Measurements from ENCODE around the gene KDR. TPM values are rescaled to one million over a fixed set of nuclear protein-coding genes. Genes with fewer than 3 reads are reported as not detected.

KDR gene
- total RNA-seq, 2 donors from 2014 or later, result 32.5 to 52.9 TPM

GRCh38 chr4:55127521-55127920, 2.1 kb upstream of the KDR start:
- no peak overlapping the region for H3K4me3 ChIP-seq
- no peak for DNase-seq (ENCODE audit: low spot score)
- peaks cover 0 to 16% of the 10 kb centered on the region in 2 donors for H3K4me1 ChIP-seq
- H3K27me3 ChIP-seq, result no peaks in the 10 kb centered on the region
- no peaks in the 10 kb centered on the region for H3K9me3 ChIP-seq
- H3K36me3 ChIP-seq, result no peaks in the 10 kb centered on the region
- TF ChIP-seq, protein P1, sequence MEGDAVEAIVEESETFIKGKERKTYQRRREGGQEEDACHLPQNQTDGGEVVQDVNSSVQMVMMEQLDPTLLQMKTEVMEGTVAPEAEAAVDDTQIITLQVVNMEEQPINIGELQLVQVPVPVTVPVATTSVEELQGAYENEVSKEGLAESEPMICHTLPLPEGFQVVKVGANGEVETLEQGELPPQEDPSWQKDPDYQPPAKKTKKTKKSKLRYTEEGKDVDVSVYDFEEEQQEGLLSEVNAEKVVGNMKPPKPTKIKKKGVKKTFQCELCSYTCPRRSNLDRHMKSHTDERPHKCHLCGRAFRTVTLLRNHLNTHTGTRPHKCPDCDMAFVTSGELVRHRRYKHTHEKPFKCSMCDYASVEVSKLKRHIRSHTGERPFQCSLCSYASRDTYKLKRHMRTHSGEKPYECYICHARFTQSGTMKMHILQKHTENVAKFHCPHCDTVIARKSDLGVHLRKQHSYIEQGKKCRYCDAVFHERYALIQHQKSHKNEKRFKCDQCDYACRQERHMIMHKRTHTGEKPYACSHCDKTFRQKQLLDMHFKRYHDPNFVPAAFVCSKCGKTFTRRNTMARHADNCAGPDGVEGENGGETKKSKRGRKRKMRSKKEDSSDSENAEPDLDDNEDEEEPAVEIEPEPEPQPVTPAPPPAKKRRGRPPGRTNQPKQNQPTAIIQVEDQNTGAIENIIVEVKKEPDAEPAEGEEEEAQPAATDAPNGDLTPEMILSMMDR (IDR thresholded peaks at IDR 0.05), result no peak
- H3K27ac ChIP-seq, result no peak overlapping the region

DNA sequence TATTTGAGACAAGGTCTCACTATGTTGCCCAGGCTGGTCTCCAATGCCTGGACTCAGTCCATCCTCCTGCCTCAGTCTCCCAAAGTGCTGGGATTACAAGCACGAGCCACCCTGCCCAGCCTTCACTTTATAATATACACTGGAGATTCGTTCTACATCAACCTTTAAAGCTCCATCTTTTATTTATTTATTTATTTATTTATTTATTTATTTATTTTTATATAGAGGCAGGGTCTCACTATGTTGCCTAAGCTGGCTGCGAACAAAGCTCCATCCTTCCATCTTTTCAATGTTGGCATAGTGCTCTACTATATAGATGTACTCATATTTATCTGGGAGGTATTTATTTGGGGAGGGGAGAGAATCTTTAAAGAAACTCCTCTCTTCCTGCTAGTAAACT, 1.7 kb upstream of the KDR start:
- no peak overlapping the region for H3K27ac ChIP-seq
- H3K4me3 ChIP-seq, result no peak overlapping the region
- peaks cover 0 to 16% of the 10 kb centered on the region in 2 donors for H3K4me1 ChIP-seq
- H3K36me3 ChIP-seq, result no peaks in the 10 kb centered on the region
- H3K27me3 ChIP-seq, result no peaks in the 10 kb centered on the region
- DNase-seq (ENCODE audit: low spot score), result no peak
- TF ChIP-seq, protein P1 (IDR thresholded peaks at IDR 0.05), result no peak
- no peaks in the 10 kb centered on the region for H3K9me3 ChIP-seq

DNA sequence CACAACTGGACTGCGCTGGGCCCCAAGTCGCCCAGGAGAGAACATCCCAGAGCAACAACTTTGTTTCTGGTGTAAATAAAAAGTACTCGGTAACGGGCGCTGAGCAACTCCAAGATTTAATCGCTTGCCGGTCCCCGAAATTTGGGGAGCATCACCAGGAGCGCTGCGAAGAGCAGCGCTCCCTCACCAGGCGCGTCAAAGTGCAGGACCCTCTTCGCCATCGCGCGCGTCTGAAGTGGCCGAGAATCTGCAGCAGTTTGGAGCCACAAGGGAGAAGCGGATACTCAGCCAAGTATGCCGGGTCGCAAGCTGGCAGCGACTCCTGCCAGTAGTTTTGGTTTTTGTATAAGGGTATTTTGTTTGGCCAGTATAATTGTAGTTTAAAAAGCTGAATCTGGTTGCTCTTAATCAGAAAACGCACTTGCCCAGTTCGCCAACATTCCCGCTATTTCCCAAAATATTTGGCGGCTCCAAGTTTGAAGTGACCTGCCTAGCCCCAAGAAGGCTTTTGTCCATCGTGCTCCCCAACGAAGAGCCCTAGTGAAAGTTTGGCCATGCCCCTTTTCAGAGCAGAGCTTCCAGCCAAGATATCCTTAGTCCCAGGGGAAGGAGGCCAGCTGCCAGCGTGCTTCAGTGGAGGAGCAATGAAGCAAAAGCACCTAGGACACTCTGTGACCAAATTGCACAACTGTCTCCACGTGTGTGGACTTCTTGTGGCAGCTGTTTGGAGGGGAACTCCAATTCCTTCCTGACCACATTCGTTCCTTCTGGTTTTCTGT, 557 bp upstream of the KDR start:
- no peaks in the 10 kb centered on the region for H3K36me3 ChIP-seq
- H3K27ac ChIP-seq, result peak overlapping the region in 1 of 2 donors; percentile 1
- no peak for DNase-seq (ENCODE audit: low spot score)
- no peaks in the 10 kb centered on the region for H3K9me3 ChIP-seq
- no peaks in the 10 kb centered on the region for H3K27me3 ChIP-seq
- H3K4me3 ChIP-seq, result peak overlapping the region; percentile 39 to 58
- TF ChIP-seq, protein P1 (IDR thresholded peaks at IDR 0.05), result no peak
- H3K4me1 ChIP-seq, result peaks cover 0 to 16% of the 10 kb centered on the region in 2 donors

DNA sequence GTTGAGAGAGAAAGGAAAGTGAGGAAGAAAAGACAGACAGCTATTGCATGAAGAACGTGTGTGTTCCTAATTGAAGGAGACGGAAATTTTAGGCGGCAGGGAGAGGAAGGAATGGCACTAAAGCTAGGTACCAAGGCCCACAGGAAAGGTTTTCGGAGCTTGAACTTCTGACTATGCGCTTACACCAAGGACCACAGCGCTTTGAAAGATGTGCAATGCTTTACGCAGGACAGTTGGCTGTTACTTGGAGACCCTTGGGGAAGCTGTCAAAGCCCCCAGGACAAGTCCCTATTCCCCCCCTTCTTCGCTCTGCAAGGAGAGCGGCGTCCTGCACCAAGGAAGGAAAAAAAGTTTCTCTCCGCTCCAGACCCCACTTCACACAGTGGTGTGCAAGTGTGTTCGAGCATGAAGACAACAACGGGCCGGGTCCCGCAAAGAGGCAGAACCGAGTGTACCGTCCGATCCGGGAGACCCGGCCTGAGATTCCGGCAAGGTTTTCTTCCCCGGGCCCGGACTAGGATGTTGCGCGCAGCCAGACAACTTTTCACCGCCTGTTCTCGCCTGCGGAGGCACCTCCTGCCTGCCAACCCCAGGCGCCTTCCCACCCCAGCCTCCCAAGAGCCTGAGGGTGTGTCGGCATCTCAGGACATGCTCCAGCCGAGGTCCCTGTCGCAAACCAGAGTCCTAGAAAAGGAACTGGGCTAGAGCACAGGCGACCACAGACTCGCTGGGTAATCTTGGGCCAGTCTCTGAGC, 896 bp downstream of the KDR start:
- Histone ChIP-seq H3K27ac (peak overlapping the region; percentile 18 to 57), H3K36me3 (no peaks in the 10 kb centered on the region), H3K27me3 (no peaks in the 10 kb centered on the region), H3K9me3 (no peaks in the 10 kb centered on the region), H3K4me1 (peaks cover 0 to 16% of the 10 kb centered on the region in 2 donors), H3K4me3 (peak overlapping the region; percentile 39 to 58)
- no peak for DNase-seq (ENCODE audit: low spot score)
- TF ChIP-seq, protein P1 (IDR thresholded peaks at IDR 0.05), result no peak

DNA sequence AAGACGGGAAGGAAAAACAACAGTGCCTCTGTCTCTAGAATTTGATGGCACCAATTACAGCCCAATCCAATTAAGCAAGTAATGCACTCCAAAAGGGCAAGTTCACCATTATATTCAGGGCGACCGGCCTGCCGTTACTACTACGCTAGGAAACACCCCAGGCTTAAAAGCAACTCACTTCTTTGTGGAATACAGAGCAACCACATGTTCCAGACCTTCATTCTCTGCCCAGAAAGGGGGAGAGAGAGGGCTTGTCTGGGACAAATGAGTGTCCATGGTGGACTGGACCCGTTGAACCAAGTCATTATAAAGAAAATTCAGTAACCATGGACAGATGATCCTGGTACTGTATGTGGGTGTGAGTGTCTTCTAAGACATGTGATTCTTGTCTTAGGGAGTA, 1.6 kb downstream of the KDR start:
- H3K27ac ChIP-seq, result peak overlapping the region in 1 of 2 donors; percentile 57

More for the DNA sequence above, 1.6 kb downstream of the KDR start:
- H3K4me3 ChIP-seq, result peak overlapping the region; percentile 39 to 58
- H3K27me3 ChIP-seq, result no peaks in the 10 kb centered on the region
- H3K4me1 ChIP-seq, result peaks cover 0 to 16% of the 10 kb centered on the region in 2 donors
- TF ChIP-seq, protein P1 (IDR thresholded peaks at IDR 0.05), result no peak
- H3K9me3 ChIP-seq, result no peaks in the 10 kb centered on the region
- no peaks in the 10 kb centered on the region for H3K36me3 ChIP-seq
- no peak for DNase-seq (ENCODE audit: low spot score)

Data from right atrium auricular region (tissue), 2 donors.